HG03025 (cell line): ENCODE results near the gene EDNRA.
"Not testable (repeated sequence)": the region's sequence is repeated elsewhere in the genome, so short reads cannot be mapped to it uniquely, and the experiment has no call there.

Source experiments
- ATAC-seq: cut with Tn5 transposase; IDR thresholded peaks from one replicate; pipeline ENCODE4 v1.9.1; 2021; ENCODE audit warnings: mild to moderate bottlenecking, moderate library complexity; ENCODE audit not compliant: unreplicated experiment, low FRiP score

Gene EDNRA

GRCh38 chr4:147480891-147481576 is at the start of gene EDNRA:
EDNRA (plus strand) TSS chr4:147481097; CDS start chr4:147485682, 4,585 bp downstream.
- no peak for ATAC-seq

- ATAC-seq, result not testable (repeated sequence)
These were observed 46.5 kb upstream of the EDNRA start for GRCh38 chr4:147434370-147434769.

- no peak for ATAC-seq
These were observed 40.5 kb upstream of the EDNRA start for GRCh38 chr4:147440442-147440841.

- no peak for ATAC-seq
These were observed 33.1 kb upstream of the EDNRA start for GRCh38 chr4:147447786-147448185.

- ATAC-seq, result no peak
These were observed 27.2 kb upstream of the EDNRA start for GRCh38 chr4:147453561-147454141.

- no peak for ATAC-seq
These were observed 24.2 kb upstream of the EDNRA start for GRCh38 chr4:147456706-147457105.

- no peak for ATAC-seq
These were observed 19.7 kb upstream of the EDNRA start for GRCh38 chr4:147461161-147461560.

GRCh38 chr4:147463065-147463464 is 17.8 kb upstream of the EDNRA start:
- ATAC-seq, result no peak

GRCh38 chr4:147465461-147465860 is 15.4 kb upstream of the EDNRA start:
- ATAC-seq, result no peak

GRCh38 chr4:147477439-147477838 is 3.5 kb upstream of the EDNRA start:
- ATAC-seq, result peak; percentile 96

GRCh38 chr4:147479376-147479775 is 1.5 kb upstream of the EDNRA start:
- ATAC-seq, result no peak

GRCh38 chr4:147479786-147480185 is 1.1 kb upstream of the EDNRA start:
- ATAC-seq, result no peak

GRCh38 chr4:147480502-147480890 is 401 bp upstream of the EDNRA start:
- ATAC-seq, result no peak

GRCh38 chr4:147481577-147482109 is 746 bp downstream of the EDNRA start:
- no peak for ATAC-seq

- no peak for ATAC-seq
These were observed 1.4 kb downstream of the EDNRA start for GRCh38 chr4:147482281-147482680.

GRCh38 chr4:147485167-147485566 is 4.3 kb downstream of the EDNRA start:
- ATAC-seq, result no peak

GRCh38 chr4:147487616-147488015 is 6.7 kb downstream of the EDNRA start:
- ATAC-seq, result no peak

- no peak for ATAC-seq
These were observed 7.7 kb downstream of the EDNRA start for GRCh38 chr4:147488556-147488955.

- ATAC-seq, result no peak
These were observed 10.2 kb downstream of the EDNRA start for GRCh38 chr4:147491086-147491485.

- ATAC-seq, result no peak
These were observed 11.4 kb downstream of the EDNRA start for GRCh38 chr4:147492306-147492705.

GRCh38 chr4:147492761-147493160 is 11.9 kb downstream of the EDNRA start:
- ATAC-seq, result no peak

GRCh38 chr4:147493307-147493706 is 12.4 kb downstream of the EDNRA start:
- ATAC-seq, result no peak
